ENCODE measurements around the gene BCL2.
"Not testable (repeated sequence)": the region's sequence is repeated elsewhere in the genome, so short reads cannot be mapped to it uniquely, and the experiment has no call there.

BCL2 gene

GRCh38 chr18:63319383-63320122, at the start of gene BCL2:
Gene BCL2 (minus strand): TSS chr18:63319769.
- H3K4me3 ChIP-seq (replicated peaks; ENCODE audit: low read depth, low read length) = peak within 1 kb of the TSS; percentile 62
- TF ChIP-seq CTCF (IDR thresholded peaks at IDR 0.05; ENCODE audit: low read depth, low read length, missing control alignments) = no peak
- DNase-seq (ENCODE audit: extremely low read depth, low read depth) = no peak

GRCh38 chr18:63368611-63369010, 49.0 kb upstream of the BCL2 start:
- no peak for DNase-seq (ENCODE audit: extremely low read depth, low read depth)
- H3K4me3 ChIP-seq (replicated peaks; ENCODE audit: low read depth, low read length) = peak overlapping the region; percentile 87; the same call in 1 of the 2 replicates
- no peak for TF ChIP-seq CTCF (IDR thresholded peaks at IDR 0.05; ENCODE audit: low read depth, low read length, missing control alignments)

- TF ChIP-seq CTCF (IDR thresholded peaks at IDR 0.05; ENCODE audit: low read depth, low read length, missing control alignments) = no peak
- peak; percentile 94 for DNase-seq (ENCODE audit: extremely low read depth, low read depth)
- peak within 1 kb of the TSS; percentile 87 for H3K4me3 ChIP-seq (replicated peaks; ENCODE audit: low read depth, low read length)
Observed at GRCh38 chr18:63367053-63367953, 47.7 kb upstream of the BCL2 start, which contains the start of gene KDSR. Gene KDSR (minus strand): TSS chr18:63367206. CDS start chr18:63367118, 88 bp downstream.

GRCh38 chr18:63366213-63367052, 46.9 kb upstream of the BCL2 start:
- no peak for DNase-seq (ENCODE audit: extremely low read depth, low read depth)
- peak overlapping the region; percentile 87 for H3K4me3 ChIP-seq (replicated peaks; ENCODE audit: low read depth, low read length)
- no peak for TF ChIP-seq CTCF (IDR thresholded peaks at IDR 0.05; ENCODE audit: low read depth, low read length, missing control alignments)

- no peak for DNase-seq (ENCODE audit: extremely low read depth, low read depth)
- H3K4me3 ChIP-seq (replicated peaks; ENCODE audit: low read depth, low read length) = peak overlapping the region; percentile 87
- no peak for TF ChIP-seq CTCF (IDR thresholded peaks at IDR 0.05; ENCODE audit: low read depth, low read length, missing control alignments)
Observed at GRCh38 chr18:63365876-63366212, 46.3 kb upstream of the BCL2 start.

GRCh38 chr18:63363951-63364350, 44.4 kb upstream of the BCL2 start:
- H3K4me3 ChIP-seq (replicated peaks; ENCODE audit: low read depth, low read length) = no peak overlapping the region
- no peak for DNase-seq (ENCODE audit: extremely low read depth, low read depth)
- TF ChIP-seq CTCF (IDR thresholded peaks at IDR 0.05; ENCODE audit: low read depth, low read length, missing control alignments) = no peak

- not testable (repeated sequence) for DNase-seq (ENCODE audit: extremely low read depth, low read depth); H3K4me3 ChIP-seq (replicated peaks; ENCODE audit: low read depth, low read length)
Observed at GRCh38 chr18:63363420-63363819, 43.9 kb upstream of the BCL2 start.
